Measurements from ENCODE around the gene UGT1A5.
"Not testable (repeated sequence)": the region's sequence is repeated elsewhere in the genome, so short reads cannot be mapped to it uniquely, and the experiment has no call there.

The UGT1A5 gene

DNA sequence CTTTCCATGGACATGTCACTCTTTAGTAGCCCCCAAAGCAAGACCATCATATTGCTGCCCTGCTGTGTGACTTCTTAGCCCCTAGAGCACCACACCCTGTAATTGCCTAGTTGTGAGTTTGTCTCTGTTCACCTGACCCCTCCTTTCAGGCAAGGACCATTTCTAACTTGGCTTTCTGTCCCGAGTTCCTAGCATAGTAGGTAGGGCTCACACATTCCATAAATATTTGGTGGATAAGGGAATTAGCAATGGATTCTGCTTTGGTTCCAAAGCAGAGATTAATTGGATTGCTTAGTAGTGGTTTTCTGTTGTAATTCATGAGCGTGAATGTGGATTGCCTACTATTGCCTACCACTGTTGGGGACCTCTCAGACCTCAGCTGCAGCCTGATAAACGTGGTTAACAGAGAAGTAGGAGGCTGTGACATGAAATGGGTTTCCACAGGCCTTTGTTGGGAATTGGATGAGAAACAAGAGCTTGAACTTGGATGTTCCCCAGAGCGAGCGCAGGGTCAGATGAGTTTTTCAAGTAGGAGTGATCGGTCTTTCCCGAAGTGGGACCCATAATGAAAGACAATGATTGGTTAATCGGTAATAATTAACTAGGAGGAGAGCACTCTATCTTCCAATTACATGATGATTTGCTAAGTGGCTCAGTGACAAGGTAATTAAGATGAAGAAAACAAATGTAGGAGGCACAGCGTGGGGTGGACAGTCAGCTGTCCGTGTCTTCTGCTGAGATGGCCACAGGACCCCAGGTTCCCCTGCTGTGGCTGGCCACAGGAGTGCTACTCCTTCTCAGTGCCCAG, 34.0 kb downstream of the UGT1A5 start:
- DNase-seq: no peak

DNA sequence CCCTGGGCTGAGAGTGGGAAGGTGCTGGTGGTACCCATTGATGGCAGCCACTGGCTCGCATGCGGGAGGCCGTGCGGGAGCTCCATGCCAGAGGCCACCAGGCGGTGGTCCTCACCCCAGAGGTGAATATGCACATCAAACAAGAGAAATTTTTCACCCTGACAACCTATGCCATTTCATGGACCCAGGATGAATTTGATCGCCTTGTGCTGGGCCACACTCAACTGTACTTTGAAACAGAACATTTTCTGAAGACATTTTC, 34.5 kb downstream of the UGT1A5 start:
- DNase-seq: no peak

DNA sequence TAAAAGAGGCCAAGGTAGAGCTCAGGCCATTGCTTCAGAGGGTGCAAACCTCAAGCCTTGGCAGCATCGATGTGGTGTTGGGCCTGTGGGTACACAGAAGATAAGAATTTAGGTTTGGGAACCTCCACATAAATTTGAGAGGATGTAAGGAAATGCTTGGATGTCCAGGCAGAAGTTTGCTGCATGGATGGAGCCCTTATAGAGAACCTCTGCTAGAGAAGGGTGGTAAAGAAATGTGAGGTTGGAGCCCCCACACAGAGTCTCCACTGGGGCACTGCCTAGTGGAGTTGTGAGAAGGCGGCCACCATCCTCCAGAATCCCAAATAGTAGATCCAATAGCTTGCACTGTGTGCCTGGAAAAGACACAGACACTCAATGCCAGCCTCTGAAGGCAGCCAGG, 38.0 kb downstream of the UGT1A5 start:
- DNase-seq: not testable (repeated sequence)

DNA sequence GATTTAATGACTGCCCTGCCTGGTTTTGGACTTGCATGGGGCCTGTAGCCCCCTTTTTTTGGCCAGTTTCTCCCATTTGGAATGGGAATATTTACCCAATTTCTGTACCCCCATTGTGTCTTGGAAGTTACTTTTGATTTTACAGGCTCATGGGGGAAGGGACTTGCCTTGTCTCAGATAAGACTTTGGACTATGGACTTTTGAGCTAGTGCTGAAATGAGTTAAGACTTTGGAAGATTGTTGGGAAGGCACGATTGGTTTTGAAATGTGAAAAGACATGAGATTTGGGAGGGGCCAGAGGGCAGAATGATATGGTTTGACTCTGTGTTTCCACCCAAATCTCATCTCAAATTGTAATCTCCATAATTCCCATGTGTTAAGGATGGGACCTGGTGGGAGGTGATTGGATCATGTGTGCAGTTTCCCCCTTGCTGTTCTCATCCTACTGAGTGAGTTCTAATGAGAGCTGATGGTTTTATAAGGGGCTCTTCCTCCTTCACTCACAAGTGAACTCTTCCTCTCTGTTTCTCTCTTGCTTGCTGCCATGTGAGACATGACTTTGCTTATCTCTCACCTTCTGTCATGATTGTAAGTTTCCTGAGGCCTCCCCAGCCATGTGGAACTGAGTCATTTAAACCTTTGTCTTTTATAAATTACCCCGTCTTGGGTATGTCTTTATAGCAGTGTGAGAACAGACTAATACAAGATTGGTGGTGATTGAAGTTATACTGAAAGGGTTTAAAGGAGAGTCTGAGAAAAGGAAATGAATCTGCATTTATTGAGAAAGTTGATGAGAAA, 38.7 kb downstream of the UGT1A5 start:
- not testable (repeated sequence) for DNase-seq

DNA sequence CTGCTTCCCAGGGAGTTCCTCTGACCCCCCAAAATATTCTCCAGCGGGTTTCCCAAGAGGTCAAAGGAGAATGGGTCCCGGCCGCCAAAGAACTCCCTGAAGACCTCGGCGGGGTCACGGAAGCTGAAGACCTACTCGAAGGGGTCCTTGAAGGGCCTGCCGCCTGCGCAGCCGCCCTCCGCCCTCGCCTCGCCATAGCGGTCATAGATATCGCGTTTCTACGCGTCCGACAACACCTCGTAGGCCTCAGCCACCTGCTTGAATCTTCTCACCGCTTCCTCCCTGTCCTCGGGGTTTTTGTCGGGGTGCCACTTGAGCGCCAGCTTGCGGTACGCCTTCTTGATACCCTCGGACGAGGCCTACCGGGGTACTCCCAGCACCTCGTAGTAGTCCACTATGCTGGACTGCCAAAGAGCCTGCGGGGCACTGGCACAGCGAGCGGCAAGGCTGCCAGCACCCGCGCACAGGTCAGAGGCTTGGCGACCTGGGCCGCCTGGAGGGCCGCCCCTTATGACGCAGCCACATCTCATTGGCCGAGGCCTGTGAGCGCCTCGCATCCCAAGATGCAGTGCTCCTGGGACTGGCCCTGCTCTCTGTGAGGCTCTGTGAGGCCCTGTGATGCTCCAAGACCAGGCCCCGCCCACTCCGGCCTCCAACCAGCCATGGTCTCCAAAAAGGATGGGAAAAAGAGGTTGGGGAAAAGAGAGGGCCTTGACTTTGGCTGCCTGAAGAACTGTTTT, 42.3 kb downstream of the UGT1A5 start:
- DNase-seq: no peak

DNA sequence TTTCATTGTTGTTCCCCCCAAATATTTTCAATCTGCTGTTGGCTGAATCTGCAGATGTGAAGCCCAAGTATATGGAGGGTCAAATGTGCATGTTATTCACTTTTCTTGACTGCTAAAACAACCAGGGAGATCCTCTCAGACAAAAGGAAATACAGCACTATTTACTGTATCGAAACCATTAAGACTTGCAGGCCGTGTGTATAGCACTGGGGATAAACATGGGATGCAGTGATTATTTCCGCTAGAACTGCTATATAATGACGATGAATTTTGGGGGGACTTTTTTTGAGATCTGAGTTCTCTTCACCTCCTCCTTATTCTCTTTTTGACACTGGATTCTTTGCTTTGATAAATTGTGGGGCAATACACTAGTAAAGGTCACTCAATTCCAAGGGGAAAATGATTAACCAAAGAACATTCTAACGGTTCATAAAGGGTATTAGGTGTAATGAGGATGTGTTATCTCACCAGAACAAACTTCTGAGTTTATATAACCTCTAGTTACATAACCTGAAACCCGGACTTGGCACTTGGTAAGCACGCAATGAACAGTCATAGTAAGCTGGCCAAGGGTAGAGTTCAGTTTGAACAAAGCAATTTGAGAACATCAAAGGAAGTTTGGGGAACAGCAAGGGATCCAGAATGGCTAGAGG, 43.8 kb downstream of the UGT1A5 start:
- no peak for DNase-seq

DNA sequence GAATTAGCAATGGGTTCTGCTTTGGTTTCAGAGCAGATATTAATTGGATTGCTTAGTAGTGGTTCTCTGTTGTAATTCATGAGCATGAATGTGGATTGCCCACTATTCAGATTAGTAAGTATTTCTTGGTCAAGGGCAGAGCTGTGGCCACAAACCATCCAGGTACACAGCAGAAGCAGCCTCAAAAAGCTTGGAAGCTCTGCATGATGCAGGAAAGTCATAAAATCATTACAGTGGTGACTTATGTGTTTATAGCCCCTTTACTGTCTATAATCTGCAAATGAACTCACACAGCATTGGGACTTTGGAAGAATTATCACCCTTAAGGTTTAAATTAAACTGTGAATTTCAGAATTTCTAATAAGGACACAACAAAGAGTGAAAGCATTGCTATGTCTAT, 45.4 kb downstream of the UGT1A5 start:
- DNase-seq: no peak

DNA sequence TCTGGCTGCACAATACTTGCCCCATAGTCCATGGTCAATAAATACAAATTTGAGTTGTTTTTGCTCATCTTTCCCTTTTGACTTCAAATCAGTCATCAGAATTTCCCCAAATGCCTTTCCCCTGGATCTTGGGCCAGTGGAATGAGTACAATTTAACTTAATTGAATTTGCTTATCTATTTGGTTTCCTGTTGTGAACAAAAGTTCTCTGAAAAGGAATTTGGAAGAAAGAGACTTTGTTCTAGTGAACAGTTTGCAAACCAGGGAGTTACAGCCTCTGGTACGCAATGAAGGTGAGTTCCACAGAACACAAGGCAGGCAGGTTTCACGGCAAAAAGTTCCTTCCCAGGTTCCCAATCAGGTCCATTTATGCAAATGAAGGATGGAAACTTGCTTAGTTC, 46.1 kb downstream of the UGT1A5 start:
- no peak for DNase-seq

DNA sequence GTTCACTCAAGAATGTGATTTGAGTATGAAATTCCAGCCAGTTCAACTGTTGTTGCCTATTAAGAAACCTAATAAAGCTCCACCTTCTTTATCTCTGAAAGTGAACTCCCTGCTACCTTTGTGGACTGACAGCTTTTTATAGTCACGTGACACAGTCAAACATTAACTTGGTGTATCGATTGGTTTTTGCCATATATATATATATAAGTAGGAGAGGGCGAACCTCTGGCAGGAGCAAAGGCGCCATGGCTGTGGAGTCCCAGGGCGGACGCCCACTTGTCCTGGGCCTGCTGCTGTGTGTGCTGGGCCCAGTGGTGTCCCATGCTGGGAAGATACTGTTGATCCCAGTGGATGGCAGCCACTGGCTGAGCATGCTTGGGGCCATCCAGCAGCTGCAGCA, 47.3 kb downstream of the UGT1A5 start, which contains the start of gene UGT1A1:
Gene UGT1A1 (plus strand): TSS at position 228 of the 400 bp plus-strand sequence. CDS start 18 bp downstream, at position 246.
- DNase-seq: no peak

DNA sequence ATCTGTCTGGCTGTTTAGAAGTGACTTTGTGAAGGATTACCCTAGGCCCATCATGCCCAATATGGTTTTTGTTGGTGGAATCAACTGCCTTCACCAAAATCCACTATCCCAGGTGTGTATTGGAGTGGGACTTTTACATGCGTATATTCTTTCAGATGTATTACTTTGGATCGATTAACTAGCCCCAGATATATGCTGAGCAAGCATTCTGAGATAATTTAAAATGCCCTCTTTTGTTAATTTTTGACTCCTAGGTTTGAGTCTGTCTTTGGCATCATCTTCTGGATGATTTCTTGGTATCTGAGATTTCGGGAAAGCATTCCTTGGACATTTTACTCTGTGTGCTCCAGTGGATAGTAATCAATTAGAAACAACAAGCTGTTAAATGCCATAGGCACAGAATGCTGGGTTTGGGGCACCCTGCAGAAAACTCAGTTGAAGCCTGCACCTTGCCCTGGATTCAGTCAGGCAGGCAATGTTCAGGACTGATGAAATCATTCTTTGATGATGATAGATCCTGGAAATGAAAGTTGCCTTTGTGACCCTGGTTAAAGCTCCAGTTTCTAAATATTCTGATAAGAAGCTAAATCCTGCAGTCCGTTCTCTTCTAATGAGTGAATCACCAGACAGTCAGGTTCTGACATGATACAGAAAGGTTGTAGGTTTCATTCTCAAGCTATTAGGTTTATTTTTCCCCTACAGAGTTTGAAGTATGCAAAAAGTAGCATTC, 48.5 kb downstream of the UGT1A5 start:
- DNase-seq: no peak

DNA sequence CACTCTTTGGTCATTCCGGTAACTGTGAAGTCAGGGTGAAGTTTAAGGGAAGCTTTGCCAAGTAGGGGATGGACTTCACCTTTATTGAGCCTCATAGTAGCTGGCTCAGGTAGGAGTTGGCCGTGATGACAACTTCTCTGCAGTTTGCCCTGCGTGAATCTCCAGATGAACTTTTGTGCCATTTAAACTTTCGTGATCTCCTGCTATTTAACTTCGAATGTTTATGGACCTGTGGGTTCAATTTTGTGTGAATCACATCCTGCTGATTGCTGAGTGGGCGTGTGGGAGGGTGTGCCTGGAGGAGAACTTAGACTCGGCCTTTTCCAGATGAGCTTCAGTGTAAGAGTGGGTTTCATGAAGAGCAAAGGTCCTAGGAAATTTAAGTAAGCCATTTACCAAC, 51.6 kb downstream of the UGT1A5 start:
- DNase-seq: no peak

DNA sequence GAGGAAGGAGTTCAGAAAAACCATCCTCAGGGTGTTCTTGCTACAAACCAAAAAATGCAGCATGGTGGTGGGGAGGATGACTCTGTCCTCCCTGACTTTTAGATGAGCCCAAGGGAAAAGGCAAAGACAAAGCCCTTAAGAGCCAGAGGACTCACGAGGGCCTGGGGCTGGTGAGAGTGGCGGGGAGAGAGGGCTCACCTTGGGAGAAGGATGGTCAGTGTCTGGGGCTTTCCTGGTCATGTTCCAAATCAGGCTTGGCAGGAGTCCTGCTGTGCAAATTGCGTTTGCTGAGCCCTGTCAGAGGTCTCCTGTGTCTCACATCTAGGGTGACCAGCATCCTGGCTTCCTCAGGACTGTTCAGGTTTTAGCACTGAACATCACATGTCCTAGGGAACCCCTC, 52.1 kb downstream of the UGT1A5 start:
- no peak for DNase-seq

DNA sequence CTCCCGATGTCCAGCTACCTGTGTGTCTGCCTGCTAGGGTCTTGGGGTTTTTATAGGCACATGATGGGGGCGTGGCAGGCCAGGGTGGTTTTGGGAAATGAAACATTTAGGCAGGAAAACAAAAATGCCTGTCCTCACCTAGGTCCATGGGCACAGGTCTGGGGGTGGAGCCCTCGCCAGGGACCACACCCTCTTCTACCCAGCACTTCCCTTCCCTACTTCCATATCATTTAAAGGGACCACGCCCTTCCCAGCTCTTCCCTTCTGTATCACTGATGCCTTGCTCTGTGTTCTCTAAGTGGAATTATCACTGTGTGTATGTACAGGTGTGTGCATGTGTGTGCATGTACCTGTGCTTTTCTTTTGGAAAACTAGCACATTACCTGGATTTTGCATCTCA, 53.7 kb downstream of the UGT1A5 start:
- no peak for DNase-seq

DNA sequence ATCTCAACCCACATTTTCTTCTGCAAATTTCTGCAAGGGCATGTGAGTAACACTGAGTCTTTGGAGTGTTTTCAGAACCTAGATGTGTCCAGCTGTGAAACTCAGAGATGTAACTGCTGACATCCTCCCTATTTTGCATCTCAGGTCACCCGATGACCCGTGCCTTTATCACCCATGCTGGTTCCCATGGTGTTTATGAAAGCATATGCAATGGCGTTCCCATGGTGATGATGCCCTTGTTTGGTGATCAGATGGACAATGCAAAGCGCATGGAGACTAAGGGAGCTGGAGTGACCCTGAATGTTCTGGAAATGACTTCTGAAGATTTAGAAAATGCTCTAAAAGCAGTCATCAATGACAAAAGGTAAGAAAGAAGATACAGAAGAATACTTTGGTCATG, 55.4 kb downstream of the UGT1A5 start:
- no peak for DNase-seq

DNA sequence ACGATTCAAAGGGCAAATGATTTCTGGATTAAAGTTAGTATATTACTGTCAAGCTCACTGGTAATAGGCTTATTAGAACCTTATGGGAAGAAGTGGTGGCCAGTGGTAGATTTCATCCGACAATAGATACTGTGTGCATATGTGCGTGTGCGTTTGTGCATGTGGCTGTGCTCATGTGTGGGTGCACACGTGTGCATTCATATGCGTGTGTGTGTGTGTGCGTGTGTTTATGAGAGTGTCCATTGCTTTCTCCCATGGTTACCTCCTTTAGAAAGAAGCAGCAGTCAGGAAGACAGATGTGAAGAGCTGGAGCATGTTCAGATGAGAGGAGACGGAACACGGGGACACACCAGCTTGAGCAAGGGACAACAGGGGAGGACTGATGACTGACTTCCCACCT, 56.6 kb downstream of the UGT1A5 start:
- no peak for DNase-seq

DNA sequence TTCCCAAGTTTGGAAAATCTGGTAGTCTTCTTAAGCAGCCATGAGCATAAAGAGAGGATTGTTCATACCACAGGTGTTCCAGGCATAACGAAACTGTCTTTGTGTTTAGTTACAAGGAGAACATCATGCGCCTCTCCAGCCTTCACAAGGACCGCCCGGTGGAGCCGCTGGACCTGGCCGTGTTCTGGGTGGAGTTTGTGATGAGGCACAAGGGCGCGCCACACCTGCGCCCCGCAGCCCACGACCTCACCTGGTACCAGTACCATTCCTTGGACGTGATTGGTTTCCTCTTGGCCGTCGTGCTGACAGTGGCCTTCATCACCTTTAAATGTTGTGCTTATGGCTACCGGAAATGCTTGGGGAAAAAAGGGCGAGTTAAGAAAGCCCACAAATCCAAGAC, 59.4 kb downstream of the UGT1A5 start:
- DNase-seq: no peak

DNA sequence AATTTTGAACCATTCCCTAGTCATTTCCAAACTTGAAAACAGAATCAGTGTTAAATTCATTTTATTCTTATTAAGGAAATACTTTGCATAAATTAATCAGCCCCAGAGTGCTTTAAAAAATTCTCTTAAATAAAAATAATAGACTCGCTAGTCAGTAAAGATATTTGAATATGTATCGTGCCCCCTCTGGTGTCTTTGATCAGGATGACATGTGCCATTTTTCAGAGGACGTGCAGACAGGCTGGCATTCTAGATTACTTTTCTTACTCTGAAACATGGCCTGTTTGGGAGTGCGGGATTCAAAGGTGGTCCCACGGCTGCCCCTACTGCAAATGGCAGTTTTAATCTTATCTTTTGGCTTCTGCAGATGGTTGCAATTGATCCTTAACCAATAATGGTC, 59.9 kb downstream of the UGT1A5 start:
- no peak for DNase-seq

DNA sequence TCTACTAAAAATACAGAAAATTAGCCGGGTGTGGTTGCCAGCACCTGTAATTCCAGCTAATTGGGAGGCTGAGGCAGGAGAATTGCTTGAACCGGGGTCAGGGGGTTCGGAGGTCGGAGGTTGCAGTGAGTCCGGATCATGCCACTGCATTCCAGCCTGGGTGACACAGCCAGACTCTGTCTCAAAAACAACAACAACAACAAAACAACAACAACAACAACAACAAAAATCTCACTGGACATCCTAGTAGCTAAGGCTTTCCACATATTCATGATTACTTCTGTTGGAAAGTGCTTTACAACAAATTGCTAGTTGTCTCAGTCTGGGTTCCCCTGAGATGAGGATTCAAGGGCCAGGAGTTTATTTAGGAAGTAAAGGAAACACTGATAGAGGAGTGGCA, 61.1 kb downstream of the UGT1A5 start:
- no peak for DNase-seq

DNA sequence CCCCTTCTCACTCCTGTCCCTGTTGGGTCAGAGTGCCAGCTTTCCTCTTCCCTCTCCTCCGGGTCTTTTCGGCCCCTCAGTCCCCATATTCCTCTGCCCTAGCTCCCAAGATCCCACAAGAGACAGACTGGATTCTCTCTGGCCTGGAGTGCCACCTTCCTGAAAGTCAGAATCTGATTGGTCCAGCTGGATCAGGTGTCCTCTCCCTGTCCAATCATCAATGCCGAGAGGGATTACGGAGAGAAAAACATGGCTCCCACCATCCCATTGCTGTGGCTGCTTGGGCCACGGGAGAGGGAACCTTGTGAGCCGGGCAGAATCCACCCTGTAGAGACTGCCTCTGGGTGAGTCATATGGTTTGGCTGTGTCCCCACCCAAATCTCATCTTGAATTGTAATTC, 62.7 kb downstream of the UGT1A5 start:
- DNase-seq: no peak

DNA sequence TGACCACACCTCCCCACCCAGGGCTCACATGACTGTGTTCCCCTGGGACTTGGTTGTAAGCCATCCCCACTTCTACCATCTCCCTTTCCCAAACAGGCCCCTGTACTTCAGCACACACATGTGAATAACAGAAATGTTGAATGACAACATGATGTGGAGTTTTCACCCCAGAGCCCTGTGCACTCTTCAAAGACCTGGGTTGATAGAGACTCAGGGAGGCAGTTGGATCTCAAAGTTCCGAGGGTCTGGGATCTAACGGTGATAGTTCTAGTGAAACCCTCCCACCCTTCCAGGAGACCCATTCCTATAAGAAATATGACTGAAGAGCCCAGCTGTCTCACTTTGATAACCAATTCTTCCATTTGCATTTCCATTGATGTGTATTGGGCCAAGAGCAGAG, 65.3 kb downstream of the UGT1A5 start, which contains the start of gene MROH2A:
Gene MROH2A (plus strand): TSS at position 301 of the 400 bp plus-strand sequence. CDS start 1,029 bp downstream, outside the sequence.
- DNase-seq: no peak

DNA sequence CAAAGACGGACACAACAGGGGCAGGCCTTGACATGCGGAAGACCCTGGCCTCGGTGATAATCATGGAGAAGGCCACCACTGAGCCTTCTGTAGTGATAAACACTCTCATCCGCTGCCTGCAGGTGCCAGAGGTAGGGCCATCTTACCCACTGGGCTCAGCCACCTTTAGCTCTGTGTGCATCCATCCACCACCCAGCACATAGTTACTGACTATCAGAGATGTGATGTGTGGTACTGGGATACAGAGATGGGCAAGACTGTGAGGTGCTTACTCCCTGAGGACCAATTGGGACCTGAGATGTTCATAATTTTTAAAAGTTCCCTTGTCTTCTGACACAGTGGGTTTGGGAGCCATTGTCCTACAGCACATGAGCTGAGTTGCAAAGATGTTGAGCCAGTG, 67.0 kb downstream of the UGT1A5 start:
- DNase-seq: no peak

DNA sequence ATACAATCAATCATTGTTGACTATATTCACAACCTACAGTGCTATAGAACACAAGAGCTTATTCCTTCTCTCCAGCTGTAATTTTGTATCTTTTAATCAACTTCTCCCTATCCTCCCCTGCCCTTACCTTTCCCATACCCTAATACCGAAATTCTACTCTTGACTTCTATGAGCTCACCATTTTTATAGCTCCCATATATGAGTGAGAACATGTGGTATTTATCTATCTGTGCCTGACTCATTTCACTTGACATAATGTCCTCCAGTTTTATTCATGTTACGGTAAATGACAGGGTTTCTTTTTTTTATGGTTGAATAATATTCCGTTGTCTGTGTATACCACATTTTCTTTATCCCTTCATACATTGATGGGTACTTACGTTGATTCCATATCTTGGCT, 68.1 kb downstream of the UGT1A5 start:
- DNase-seq: no peak

Measured in activated gamma-delta T cell (primary cell).